ENCODE measurements around the gene FBXW7.

- TF ChIP-seq CTCF (conservative IDR thresholded peaks at IDR 0.05) (no peak), ZFX (IDR thresholded peaks at IDR 0.05) (no peak)
These were observed 257.2 kb downstream of the FBXW7 start for GRCh38 chr4:152278505-152279233.

All from C4-2B (cell line).